ENCODE results near the gene ZDHHC13. TPM values are rescaled to one million over a fixed set of nuclear protein-coding genes. Genes with fewer than 3 reads are reported as not detected.

Gene ZDHHC13
- total and polyA plus RNA-seq, 9 donors: 5.7 to 15.4 (median 9.0) TPM

DNA sequence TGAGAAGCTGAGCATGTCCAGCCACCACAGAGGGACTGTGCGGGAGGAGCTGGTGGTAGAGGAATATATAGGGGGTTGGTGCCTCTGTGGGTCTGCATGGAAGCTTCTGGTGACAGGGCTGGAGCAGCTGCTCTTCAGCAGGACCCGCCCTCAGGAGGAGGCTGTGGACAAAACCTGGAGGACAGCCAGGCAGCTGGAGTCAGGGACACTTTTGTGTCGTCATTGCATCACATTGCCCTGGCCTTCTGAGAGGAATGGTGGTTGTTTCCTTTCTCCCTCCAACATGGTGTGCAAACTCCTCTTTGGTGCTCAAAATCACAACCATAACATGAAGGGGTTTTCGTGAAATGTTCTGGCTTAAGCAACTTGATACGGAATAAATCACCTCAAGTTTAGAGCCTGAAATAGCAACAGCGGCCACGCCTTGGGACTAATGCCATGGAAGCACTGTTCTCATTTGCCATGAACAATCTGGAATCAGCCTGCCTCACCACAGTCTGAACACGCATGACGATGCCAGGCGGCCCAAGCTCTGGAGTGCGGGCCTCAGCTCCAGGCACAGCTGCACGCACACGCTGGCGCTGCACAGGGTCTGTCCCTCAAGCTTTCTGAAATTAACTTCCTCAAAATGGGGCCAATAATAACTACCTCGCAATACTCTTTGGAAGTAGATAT, 102.0 kb downstream of the ZDHHC13 start:
- no peak for DNase-seq
- Histone ChIP-seq H3K4me3 (no peak overlapping the region), H3K27me3 (no peaks in the 10 kb centered on the region), H3K27ac (no peak overlapping the region), H3K36me3 (no peaks in the 10 kb centered on the region), H3K4me1 (ENCODE audit: insufficient read depth) (no peaks in the 10 kb centered on the region), H3K9me3 (no peaks in the 10 kb centered on the region)
- TF ChIP-seq POLR2A (IDR thresholded peaks at IDR 0.05): no peak
- WGBS, 3 donors: 76 to 82% (median 81%) methylated on average over 15 of the region's 15 CpGs
- intact Hi-C loops (cut with DNase I): no loop called here

DNA sequence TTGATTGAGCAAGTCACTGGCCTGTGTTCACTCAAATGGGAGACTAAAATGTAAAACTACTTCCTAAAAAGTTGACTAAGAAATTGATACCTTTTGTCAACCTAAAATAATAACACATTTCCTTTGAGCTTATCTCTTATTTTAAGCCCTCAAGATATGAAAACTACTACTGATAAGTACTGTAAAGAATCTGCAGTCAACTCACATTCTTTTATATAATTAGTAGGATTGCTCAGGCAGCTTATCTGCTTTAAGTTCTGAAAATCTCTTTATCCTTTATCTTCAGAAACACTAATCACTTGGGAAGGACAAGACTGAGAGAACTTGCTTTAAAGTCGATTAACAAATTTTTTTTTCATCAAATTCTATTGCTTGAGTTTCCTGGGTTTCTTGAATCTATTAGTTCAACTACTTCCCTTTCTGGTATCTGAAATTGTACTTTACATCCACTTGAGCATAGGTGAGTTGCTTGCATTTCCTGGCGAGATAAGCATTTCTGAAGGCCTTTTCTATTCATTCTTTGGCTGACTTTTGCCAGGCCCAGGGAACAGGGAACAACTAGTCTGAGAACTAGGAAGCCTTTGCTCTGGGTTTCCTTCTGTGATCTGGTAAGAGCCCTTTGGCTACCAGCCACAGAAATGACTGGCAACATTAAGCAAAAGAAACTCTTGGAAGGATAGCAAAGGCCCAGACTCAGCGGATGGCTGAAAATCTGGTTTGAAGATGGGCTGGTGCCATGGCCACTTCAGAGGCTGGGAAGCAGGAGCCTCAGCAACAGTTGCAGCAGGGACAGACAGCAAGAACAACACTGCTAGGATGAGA, 104.1 kb downstream of the ZDHHC13 start:
- Histone ChIP-seq H3K27me3 (no peaks in the 10 kb centered on the region), H3K27ac (no peak overlapping the region), H3K36me3 (no peaks in the 10 kb centered on the region), H3K4me1 (ENCODE audit: insufficient read depth) (no peaks in the 10 kb centered on the region), H3K4me3 (no peak overlapping the region), H3K9me3 (no peaks in the 10 kb centered on the region)
- TF ChIP-seq, protein P1, sequence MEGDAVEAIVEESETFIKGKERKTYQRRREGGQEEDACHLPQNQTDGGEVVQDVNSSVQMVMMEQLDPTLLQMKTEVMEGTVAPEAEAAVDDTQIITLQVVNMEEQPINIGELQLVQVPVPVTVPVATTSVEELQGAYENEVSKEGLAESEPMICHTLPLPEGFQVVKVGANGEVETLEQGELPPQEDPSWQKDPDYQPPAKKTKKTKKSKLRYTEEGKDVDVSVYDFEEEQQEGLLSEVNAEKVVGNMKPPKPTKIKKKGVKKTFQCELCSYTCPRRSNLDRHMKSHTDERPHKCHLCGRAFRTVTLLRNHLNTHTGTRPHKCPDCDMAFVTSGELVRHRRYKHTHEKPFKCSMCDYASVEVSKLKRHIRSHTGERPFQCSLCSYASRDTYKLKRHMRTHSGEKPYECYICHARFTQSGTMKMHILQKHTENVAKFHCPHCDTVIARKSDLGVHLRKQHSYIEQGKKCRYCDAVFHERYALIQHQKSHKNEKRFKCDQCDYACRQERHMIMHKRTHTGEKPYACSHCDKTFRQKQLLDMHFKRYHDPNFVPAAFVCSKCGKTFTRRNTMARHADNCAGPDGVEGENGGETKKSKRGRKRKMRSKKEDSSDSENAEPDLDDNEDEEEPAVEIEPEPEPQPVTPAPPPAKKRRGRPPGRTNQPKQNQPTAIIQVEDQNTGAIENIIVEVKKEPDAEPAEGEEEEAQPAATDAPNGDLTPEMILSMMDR (IDR thresholded peaks at IDR 0.05): no peak
- TF ChIP-seq EP300 (IDR thresholded peaks at IDR 0.05) (no peak), POLR2A (IDR thresholded peaks at IDR 0.05) (no peak)
- intact Hi-C loops (cut with DNase I): no loop called here
- no peak for DNase-seq
- WGBS, 3 donors: 24 to 42% (median 42%) methylated on average over 3 of the region's 3 CpGs

DNA sequence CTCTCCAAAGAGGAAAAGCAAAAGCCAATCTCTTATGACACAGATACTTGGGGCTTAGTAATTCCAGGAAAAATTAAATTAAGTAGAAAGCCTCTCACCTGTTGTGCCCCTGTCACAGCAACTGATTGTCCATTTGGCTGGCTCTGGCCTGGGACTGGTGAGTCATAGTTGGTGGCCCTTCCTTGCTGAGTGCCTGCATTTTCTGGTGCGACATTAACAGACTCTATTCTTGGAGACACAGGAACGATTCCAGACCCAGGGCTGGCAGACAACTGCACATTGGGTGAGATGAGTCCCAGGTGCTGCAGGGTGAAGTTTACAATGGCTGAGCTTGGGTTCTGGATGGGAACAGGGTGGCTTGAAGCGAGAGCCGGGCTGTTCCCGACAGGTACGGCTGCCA, 108.2 kb downstream of the ZDHHC13 start:
- intact Hi-C loops (cut with DNase I): no loop called here
- no peak overlapping the region for H3K27ac ChIP-seq
- TF ChIP-seq POLR2A (IDR thresholded peaks at IDR 0.05): no peak
- TF ChIP-seq EP300 (IDR thresholded peaks at IDR 0.05): no peak
- TF ChIP-seq, protein P1 (IDR thresholded peaks at IDR 0.05): no peak
- no peak overlapping the region for H3K4me3 ChIP-seq
- DNase-seq: no peak
- 93 to 96% (median 94%) methylated on average over 6 of the region's 6 CpGs for WGBS, 3 donors
- H3K27me3 ChIP-seq: no peaks in the 10 kb centered on the region
- H3K36me3 ChIP-seq: no peaks in the 10 kb centered on the region
- H3K9me3 ChIP-seq: no peaks in the 10 kb centered on the region
- no peaks in the 10 kb centered on the region for H3K4me1 ChIP-seq (ENCODE audit: insufficient read depth)

DNA sequence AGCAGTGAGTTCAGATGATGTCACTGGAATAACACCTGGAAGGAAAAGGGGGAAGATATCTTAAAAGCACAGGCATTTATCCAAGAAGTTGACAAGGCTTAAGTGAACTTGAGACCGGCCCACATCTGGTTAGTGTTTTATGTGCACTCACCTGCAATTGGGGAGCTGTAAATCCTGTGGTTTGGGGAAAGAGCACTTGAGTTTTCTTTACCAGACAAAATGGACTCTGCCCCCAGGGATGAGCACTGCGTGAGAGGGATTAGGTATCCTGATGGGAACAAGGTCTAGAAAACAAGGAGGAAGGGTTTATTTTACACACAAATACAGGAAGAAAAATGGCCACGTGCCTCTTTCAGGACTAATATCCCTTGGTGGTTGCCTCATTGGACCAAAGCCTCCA, 108.6 kb downstream of the ZDHHC13 start:
- Histone ChIP-seq H3K27me3 (no peaks in the 10 kb centered on the region), H3K27ac (no peak overlapping the region), H3K36me3 (no peaks in the 10 kb centered on the region), H3K9me3 (no peaks in the 10 kb centered on the region), H3K4me1 (ENCODE audit: insufficient read depth) (no peaks in the 10 kb centered on the region), H3K4me3 (no peak overlapping the region)
- TF ChIP-seq, protein P1 (IDR thresholded peaks at IDR 0.05): no peak
- no peak for TF ChIP-seq EP300 (IDR thresholded peaks at IDR 0.05)
- no peak for TF ChIP-seq POLR2A (IDR thresholded peaks at IDR 0.05)
- 93 to 98% (median 97%) methylated on average over 3 of the region's 3 CpGs for WGBS, 3 donors
- no peak for DNase-seq
- intact Hi-C loops (cut with DNase I): no loop called here

Other genes starting within 250 kb of the ZDHHC13 start
- not detected for gene MRGPRX1, start 177.8 kb upstream of the ZDHHC13 start, total RNA-seq
- gene MRGPRX1, start 177.8 kb upstream of the ZDHHC13 start, polyA plus RNA-seq: not detected
- gene MRGPRX2, start 56.5 kb upstream of the ZDHHC13 start, total RNA-seq: under 1 TPM in 1 of 7 donors, not detected in 6; 0.22 TPM
- under 1 TPM in 1 of 2 donors, not detected in 1; 0.23 TPM for gene MRGPRX2, start 56.5 kb upstream of the ZDHHC13 start, polyA plus RNA-seq
- 1 to 10 TPM in 1 of 7 donors, under 1 TPM in 1, not detected in 5; 0.37 to 1.0 TPM for gene CSRP3, start 84.8 kb downstream of the ZDHHC13 start, total RNA-seq
- under 1 TPM; 0.07 to 0.67 TPM for gene CSRP3, start 84.8 kb downstream of the ZDHHC13 start, polyA plus RNA-seq
- under 1 TPM in 4 of 7 donors, not detected in 3; 0.20 to 0.80 (median 0.40) TPM for gene E2F8, start 123.8 kb downstream of the ZDHHC13 start, total RNA-seq
- under 1 TPM; 0.08 to 0.35 TPM for gene E2F8, start 123.8 kb downstream of the ZDHHC13 start, polyA plus RNA-seq